Embryonic facial prominence (tissue), 1 donor: ENCODE data around the gene TNFAIP8L3.

Experiments used
- DNase-seq: peaks from one replicate; pipeline ENCODE4 v3.0.0-alpha.2; 2016; ENCODE audit errors: extremely low spot score

The TNFAIP8L3 gene

DNA sequence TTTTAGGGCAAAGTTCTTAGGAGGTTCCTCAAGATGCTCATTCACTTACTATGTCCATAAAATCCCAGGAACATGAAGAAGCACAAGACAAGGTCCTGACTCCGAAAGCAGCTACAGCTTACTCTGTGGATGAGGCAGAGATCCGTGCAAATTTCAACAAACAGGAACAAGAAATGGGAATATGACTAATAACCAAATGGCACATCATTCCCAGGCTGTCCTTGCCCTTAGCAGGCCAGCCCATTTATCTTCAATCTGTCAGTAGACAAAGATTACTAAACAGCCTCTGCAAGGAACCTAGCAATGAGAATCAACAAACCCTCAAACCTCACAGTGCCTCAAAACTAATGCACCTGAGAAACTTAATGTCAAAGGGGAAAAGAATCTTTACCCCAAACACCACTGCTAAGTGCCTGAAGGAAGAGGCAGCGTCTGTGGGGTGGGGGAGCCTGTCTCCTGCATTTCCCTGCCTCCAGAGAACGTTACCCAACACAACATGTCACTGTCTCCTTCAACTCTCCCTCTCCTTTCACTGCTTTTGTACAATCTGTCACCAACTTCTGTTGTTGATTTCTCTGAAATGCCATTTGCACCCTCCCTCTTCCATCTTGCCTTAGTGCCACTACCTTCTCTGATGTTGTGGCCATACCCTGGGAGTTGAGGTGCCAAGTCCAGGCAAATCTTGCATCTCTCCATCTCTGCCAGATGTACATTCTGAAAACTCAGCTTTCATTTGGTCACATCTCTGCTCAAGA lies 4.8 kb downstream of the TNFAIP8L3 start:
- DNase-seq: no peak

DNA sequence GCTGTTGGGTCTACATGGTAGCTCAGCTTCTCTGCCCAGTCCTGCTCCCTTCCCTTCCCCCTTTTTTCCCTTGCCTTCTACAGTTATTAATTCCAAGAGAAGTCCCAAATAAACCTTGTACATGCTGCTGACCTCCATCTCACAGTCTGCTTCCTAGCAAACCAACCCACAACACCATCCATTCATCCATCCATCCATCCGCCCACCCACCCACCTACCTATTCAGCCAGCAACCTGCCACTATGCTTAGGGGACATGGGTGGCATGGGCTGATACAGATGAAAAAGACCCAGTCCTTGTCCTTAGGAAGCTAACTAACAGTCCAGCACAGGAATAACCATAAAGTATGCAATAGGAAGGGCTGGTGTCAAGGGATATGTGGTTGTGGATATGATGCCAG lies 5.7 kb downstream of the TNFAIP8L3 start:
- no peak for DNase-seq

DNA sequence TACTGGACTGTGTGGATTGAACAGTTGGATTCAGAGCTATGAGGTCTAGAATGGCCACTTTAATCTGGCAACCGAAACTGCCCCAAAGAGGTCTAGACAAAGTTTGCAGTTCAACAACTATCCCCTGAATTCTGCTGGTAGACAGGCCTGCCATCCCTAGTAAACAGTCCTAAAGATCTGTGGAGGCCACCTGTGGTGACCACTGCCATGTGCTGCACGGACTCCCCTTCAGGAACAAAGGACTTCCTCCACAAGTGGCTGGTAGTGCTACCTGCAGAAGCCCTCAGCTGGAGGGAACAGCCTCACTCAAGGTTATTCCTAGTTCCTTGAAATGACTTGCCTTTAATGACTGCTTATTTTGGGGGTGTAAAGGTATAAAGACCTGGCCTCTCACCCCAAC lies 6.1 kb downstream of the TNFAIP8L3 start:
- DNase-seq: no peak

DNA sequence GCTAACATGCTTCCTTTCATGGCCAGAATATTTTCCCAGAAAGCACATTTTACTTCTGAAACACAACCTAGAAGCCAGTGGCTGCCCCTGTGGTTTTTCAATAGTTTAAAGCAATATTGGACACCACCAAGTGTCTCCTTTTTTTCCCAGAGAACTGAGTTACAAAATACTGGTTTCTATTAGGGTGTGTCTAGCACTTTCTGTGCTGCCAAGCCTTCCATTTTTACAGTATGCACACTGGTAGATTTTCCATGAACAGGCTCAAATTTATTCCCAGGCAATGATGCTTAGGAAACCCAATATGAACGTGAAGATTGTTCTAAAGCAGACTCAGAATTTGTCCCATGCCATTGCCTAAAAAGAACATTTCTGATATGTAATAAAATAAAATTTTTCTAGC lies 7.2 kb downstream of the TNFAIP8L3 start:
- DNase-seq: no peak

DNA sequence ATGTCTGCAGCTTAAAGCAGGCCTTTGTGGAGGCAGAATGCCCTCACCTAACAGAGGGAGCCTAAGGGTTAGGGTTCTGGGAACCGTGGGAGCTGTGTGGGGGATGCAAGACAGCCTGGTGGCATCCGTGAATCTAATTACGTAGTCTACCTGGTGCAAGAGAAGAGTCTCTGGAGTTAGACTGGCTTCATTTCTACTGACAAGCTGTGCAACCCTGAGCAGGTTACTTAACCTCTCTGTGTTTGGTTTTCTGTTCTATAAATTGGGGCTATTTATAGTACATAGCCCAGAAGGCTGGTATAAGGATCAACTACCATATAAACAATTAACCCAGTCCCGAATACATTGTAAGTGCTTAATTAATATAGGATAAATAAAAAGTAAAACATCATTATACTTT lies 8.3 kb downstream of the TNFAIP8L3 start:
- DNase-seq: no peak

DNA sequence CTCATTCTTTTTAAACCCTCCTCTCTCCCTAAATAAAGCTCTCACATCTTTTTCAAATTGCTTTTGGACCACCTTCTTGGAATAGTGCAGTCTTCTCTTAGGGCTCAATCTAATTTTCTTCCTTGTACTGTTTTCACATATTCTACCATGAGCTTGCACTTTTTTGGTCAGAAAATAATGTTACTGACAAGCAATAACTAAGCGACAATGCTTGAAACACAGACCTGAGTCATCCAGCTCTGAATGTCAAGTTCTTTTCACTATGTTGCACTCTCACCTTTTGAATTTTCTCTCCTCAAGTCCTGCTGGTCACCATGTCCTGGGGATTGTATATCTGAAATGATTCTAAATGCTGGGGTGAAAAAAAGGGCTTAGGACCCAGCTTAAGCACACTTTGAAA lies 8.9 kb downstream of the TNFAIP8L3 start:
- no peak for DNase-seq

DNA sequence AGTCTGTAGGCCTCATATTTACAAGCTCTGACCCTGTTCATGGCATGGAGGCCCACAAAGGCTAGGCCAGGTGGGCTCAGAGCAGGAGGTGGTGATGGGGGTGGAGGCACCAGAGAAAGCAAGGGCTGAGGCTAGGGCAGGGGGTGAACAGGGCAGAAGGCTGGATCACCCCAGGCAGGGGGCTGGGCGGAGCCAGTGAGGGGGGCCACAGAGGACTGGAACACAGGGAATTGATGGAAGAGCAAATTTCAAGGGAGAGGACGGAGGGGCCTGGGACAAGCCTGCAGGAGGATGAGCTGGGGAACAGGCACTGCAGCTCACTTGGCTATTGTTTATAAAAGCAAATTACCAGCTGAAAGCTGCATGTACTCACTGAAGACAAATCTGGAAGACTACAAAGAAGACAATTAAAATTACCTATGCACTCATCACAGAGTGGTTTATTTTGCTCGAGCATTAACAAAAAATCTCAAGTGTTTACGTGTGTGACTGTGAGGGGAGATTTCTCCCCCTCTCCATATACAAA lies 11.0 kb downstream of the TNFAIP8L3 start:
- DNase-seq: no peak

DNA sequence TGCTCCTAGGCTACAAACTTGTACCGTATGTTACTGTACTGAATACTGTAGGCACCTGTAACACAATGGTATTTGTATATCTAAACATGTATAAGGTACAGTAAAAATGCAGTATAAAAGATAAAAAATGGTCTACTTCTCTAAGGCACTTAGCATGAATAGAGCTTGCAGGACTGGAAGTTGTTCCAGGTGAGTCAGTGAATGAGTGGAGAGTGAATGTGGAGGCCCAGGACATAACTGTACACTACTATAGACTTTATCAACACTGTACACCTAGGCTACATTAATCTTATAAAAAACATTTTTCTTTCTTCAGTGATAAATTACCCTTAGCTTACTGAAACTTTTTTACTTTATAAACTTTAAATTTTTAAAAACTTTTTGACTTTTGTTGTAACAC lies 12.5 kb downstream of the TNFAIP8L3 start:
- no peak for DNase-seq

DNA sequence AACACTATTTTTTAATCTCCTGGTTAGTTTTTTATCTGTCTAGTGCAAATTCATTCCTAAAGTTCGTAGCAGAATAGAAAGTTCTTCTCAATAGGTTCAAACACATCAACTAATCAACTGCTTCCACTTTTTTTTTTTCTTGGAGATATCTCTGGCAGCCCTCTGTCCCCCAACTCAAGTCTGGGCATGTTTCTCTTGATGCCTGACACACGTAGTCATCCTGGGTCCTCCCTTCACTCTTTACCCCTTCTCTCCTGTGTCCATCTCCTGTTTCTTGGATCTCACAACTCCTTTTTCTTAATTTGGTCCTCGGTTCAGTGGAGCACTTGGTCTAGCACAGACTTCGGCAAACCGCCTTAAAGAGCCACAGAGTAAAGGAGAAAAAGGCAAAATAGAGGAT lies 14.4 kb downstream of the TNFAIP8L3 start:
- no peak for DNase-seq

DNA sequence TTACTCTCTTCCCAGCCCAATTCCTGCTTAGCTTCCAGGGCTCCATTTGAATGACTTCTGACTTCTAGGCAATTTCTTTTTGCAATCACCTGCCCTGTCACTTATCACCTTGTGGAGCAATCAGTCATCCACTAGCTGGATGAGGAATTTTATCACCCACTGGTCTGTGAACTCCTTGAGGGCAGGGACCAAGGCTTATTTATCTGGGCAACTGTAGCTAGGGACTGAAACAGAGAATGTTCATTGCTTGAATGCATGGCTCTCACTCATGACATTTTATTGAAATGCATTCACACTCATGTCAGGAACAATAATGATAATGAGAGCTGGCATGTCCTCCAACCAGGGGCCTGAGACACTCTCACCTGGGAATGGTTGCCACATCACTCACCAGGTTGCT lies 15.5 kb downstream of the TNFAIP8L3 start:
- no peak for DNase-seq

DNA sequence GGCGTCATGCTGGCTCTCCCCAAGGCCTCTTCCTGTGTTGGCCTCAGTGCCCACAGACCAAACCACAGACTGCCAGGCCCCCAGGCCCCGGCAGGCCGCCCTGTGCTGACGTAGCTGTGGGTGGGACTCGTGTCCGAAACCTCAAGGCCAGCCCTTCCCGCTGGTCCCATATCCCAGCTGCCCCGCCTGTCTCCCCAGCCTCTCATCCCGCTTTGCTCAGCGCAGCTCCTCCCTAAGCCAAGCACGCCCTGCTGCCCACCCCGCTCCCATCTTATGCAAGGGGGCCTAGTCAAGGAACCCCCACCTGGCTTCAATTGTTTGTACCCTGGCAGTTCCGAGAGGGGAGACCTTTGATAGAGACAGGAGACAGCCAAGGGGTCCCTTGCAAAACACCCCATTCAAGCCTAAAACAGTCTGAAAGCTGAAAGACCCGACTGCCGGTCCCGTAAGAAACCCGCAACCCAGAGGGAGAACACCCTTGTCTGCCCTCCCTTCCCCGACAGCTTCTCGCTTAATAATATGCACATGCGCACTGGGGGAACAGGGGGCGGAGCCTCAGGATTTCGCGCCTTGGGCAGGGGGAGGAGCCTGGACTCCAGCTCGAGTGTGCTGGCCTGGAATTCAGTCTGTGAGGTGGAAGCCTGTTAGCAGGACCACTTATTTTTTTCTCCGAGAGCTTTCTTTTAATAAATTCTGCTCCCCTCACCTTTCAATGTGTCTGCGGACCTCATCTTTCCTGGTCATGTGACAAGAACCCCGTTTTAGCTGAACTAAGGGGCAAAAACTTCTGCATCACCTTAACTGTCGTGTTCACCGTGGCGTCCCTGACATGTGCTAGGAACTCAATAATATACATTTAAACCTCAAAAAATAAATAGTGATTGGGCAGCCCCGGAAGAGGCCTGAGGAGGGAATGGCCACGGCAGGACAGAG lies 17.2 kb downstream of the TNFAIP8L3 start:
- peak; percentile 67 for DNase-seq

DNA sequence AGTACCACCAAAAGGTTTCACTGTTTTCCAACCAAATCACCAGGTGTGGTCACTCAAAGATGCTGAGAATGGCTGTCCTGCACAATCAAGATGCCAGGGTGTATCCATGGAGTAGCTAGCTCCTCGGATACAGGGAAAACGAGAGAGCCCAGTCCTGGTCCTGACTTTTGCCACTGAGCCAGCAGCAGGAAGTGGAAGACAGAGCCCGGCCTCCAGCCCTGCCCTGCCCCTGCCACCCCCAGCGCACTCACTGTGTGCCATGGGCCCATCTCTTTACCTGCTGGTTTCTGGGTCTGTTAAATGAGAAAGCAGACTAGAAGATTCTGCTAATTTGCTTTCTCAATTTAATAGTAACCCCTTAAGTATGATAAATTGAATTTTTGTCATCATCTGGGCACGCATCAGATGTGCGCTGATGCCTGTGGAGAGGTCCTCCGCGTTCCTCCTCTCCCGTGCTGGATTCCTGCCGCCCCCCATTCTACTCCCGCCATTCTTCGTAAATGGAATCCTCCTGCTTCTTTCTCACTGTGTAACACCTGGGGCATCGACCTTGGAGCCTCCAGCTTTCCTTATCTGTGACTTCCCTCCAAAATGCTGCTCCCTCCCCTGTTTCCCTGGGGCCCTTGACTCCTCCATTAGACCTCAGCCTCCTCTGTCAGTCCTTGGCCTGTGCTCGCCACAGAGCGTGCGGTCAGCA lies 18.0 kb downstream of the TNFAIP8L3 start:
- no peak for DNase-seq

DNA sequence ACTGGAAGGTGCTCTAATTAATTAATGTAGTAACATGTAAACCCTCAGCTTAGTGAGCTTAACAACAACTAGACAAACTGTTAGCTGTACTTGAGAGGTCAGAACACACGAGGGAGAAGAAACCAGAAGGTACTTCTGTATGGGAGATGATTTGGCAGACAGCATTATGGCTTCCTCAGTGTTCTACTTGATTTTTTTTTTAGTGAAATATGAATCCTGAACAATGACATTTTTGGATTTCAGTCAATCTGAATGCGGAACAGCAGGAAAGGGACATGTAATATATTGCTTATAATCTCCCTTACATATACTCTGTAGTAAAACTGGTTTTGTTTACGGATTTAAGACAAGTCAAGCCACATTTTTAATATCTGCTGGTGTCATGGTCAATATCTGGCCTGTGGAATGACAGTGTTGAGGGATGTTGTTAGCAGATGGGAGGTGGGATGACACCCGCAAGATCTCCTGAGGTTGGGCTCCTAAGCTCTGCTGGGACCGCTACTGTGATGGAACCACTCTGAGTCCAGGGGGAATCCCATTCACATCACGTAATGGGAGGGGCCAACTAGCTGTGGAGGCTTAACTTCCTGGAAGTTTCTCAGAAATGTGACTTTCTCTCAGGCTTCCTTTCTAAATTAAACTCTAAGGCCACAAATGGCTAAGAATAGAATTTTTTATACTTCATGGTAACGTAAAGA lies 18.7 kb downstream of the TNFAIP8L3 start:
- DNase-seq: no peak

DNA sequence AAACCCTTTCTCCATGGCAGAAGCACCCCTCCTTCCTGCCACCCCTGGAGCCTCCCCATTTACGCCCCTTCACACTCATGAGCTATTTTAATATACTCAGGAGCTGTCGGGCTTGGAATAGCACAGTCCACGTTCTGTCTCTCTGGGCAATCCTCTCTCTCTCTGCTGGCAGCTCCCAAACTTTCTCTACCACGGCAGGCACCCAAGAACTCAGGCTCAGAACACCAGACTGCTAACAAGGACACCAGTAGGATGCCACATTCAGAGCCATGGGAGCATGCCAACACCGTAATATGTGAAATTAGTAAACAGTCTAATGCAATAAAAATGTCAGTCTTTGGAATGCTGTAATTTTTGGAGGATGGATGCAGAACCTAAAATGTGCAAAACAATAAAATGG lies 19.3 kb downstream of the TNFAIP8L3 start:
- no peak for DNase-seq

DNA sequence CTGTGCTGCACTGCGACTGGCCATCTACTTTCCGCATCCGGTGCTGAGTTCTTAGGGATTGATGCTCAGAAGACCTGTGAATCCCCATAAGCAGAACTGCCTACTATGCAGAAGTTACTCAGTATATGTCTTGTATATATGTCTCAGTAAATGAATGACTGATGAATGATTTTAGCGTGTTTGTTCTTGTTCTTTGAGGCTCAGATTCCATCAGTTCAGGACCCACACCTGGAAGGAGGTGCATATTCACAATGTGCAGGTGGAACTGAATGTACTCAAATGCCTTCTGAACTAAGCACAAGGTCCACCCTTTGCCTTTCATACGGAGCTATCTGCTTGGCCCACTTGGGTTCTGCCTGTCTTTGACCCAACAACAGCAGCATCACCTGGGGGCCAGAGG lies 19.8 kb downstream of the TNFAIP8L3 start:
- no peak for DNase-seq

DNA sequence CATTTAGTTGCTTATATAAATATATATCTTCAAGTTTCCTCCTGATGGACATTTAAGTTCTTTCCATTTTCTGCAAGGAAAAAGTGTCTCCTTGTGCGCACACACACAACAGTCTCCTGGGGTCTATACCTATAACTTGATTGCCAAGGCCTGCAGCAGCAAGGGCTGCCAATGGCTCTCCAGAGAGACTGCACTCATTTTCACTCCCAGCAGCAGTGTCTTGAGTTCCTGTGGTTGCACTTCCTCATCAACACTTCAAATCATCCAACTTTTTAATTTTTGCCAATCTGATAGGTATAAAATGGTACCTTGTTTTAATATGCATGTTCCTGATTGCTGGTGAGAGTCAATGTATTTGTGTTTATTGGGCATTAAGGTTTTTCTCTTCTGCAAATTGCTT lies 23.1 kb downstream of the TNFAIP8L3 start:
- no peak for DNase-seq

DNA sequence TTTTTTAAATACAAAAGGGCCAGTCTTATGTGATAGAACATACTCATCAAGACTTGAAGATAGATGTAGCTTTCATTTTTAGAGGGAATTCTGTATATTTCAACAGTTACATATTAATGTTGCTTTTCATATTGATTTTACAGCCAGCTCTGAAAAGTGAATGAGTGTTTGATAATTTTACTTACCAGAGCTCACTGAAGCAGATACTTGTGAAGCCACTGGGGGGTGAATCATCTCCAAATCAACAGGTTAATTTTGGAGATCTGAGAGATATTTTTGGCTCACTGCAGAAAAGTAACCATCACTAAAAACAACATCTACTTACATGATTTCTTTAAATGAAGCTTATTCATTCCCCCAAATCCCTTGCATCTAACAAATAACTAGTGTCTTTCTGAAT lies 24.7 kb downstream of the TNFAIP8L3 start:
- no peak for DNase-seq

DNA sequence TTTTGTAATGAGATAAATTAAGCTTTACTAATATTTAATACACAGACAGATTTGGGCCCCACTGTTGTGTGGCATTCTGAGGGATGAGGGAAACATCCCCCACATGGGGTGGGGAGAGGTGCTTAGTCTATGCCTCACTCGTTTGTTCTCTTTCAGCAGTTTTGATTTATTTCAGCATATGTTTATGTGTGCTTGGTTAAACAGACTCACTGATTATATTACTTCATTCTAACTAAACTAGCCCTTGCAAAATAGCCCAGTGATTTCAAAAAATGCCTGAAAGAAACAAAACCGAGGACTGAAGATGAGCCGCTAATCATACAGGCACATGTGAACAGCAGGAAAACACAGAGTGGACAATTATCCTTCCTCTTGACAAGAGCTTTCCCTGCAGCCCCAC lies 27.2 kb downstream of the TNFAIP8L3 start:
- no peak for DNase-seq

DNA sequence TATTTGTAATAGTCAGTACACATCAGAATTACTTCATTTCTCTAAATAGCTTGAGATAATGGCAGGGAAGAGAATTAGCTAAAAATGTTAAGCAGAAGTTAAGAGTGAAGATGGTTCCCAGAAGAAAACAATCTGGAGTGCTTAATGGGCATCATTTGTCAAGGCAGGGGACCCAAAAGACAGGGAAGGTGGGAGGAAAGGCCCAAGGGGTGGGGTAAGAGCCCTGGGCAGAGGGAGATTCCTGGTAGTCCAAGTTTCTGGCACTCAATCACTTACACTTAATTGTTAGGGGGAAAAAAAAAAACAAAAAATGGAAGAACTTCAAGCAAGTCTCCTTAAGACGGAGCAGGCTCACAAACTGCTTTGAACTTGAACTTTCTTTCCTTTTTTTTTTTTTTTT lies 28.9 kb downstream of the TNFAIP8L3 start:
- no peak for DNase-seq

DNA sequence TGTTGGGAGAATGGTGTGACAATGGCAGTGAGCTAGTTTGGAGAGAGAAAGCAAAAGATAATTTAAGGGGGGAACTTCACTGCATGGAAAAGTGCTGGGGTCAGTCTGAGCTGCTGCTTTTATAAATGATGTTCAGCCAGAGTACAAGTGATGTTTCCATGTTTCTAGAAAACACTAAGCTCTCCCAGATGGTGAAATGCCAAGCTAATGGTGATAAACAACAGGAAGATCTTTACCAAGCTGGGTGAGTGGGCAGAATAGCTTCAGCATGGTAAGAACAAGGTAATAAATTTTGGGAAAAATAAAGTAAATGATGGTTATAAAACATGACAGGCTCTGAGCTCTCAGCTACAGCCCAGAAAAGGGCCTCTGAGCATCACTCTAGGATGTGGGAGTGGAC lies 29.4 kb downstream of the TNFAIP8L3 start:
- DNase-seq: no peak

DNA sequence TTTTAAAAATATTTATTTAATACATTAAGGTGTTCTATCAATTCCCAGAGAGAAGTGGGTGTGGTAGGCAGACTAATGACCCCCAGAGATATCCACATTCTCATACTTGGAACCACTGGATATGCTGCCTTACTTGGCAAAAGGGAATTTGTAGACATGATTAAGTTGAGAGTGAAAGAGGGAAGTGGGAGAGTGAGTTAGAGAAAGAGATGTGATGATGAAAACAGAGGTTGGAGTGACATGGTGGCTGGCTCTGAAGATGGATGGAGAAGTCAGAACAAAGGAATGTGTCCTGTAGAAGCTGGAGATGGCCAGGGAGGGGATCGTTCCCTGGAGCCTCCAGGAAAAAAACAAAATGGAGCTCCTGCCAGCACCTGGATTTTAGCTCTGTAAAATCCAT lies 32.0 kb downstream of the TNFAIP8L3 start:
- no peak for DNase-seq
